Osteoblast (primary cell): ENCODE results near the gene COL4A2. TPM values are rescaled to one million over a fixed set of nuclear protein-coding genes. Genes with fewer than 3 reads are reported as not detected.
A peak's percentile ranks its signal among the peaks of the same experiment; 100 is the strongest.

Experiments used
- DNase-seq: peaks from one replicate; pipeline ENCODE4 v3.0.0; 2011; ENCODE audit warnings: low spot score, mixed read lengths; ENCODE audit not compliant: insufficient read length; ENCODE audit errors: missing footprints
- H2AFZ ChIP-seq: 2 replicates; pipeline ENCODE4 v1.6.0; 2011; ENCODE audit warnings: mild to moderate bottlenecking, low read length
- H3K27ac ChIP-seq: 2 replicates; pipeline ENCODE4 v1.5.1; 2011; ENCODE audit warnings: mild to moderate bottlenecking, low read depth, low read length, moderate library complexity
- H3K27me3 ChIP-seq: 2 replicates; pipeline ENCODE4 v1.6.0; 2012; ENCODE audit warnings: mild to moderate bottlenecking, control low read depth, inconsistent platforms, low read length, moderate library complexity; ENCODE audit not compliant: insufficient read depth
- H3K36me3 ChIP-seq: 2 replicates; pipeline ENCODE4 v1.5.1; 2011; ENCODE audit warnings: mild to moderate bottlenecking, low read length, control low read depth, moderate library complexity; ENCODE audit not compliant: insufficient read depth
- H3K4me1 ChIP-seq: 2 replicates; pipeline ENCODE4 v1.5.1; 2011; ENCODE audit warnings: mild to moderate bottlenecking, low read length, control low read depth, moderate library complexity; ENCODE audit not compliant: insufficient read depth
- H3K4me2 ChIP-seq: 2 replicates; pipeline ENCODE4 v1.6.0; 2011; ENCODE audit warnings: mild to moderate bottlenecking, low read length; ENCODE audit not compliant: insufficient read depth
- H3K4me3 ChIP-seq: fragments of 200-600 bp; sonication (generic); 3 replicates; pipeline ENCODE4 v1.5.1; 2012; ENCODE audit warnings: mild to moderate bottlenecking, low read length, inconsistent platforms; ENCODE audit not compliant: insufficient read depth
- H3K79me2 ChIP-seq: 2 replicates; pipeline ENCODE4 v1.6.0; 2012; ENCODE audit warnings: mild to moderate bottlenecking, low read length, control low read depth, inconsistent platforms; ENCODE audit not compliant: insufficient read depth
- H3K9me3 ChIP-seq: 2 replicates; pipeline ENCODE4 v1.5.1; 2011; ENCODE audit warnings: low read depth, low read length, control low read depth
- H4K20me1 ChIP-seq: 2 replicates; pipeline ENCODE4 v1.6.0; 2012; ENCODE audit warnings: mild to moderate bottlenecking, low read length, control low read depth; ENCODE audit not compliant: insufficient read depth
- CTCF ChIP-seq: IDR thresholded peaks from 2 replicates; pipeline ENCODE4 v1.5.1; 2011; ENCODE audit warnings: mild to moderate bottlenecking, low read depth, low read length, moderate library complexity; ENCODE audit errors: extremely low read depth
- total RNA-seq: library from RNA; depleted of rRNA; stranded (reverse); fragments of >200 nt; gene quantifications from 2 replicates; pipeline ENCODE4 v1.2.3, GENCODE V29; 2012

The COL4A2 gene
- total RNA-seq, 1 donor = 267 TPM

GRCh38 chr13:110272227-110272626 lies 34.9 kb upstream of the COL4A2 start:
- no peak overlapping the region for H3K4me2 ChIP-seq
- H3K4me1 ChIP-seq = no peaks in the 10 kb centered on the region
- H3K79me2 ChIP-seq = peaks cover 86% of the 10 kb centered on the region

GRCh38 chr13:110272651-110273050 lies 34.4 kb upstream of the COL4A2 start:
- no peaks in the 10 kb centered on the region for H3K27me3 ChIP-seq
- peaks cover 37% of the 10 kb centered on the region for H3K36me3 ChIP-seq
- no peak overlapping the region for H3K4me3 ChIP-seq
- DNase-seq = no peak
- H3K27ac ChIP-seq = no peak overlapping the region
- H2AFZ ChIP-seq = no peak overlapping the region
- H3K9me3 ChIP-seq = no peaks in the 10 kb centered on the region
- H3K79me2 ChIP-seq = peaks cover 88% of the 10 kb centered on the region
- peaks cover 62% of the 10 kb centered on the region for H4K20me1 ChIP-seq
- H3K4me2 ChIP-seq = no peak overlapping the region
- TF ChIP-seq CTCF = no peak
- no peaks in the 10 kb centered on the region for H3K4me1 ChIP-seq

More at GRCh38 chr13:110272227-110272626, 34.9 kb upstream of the COL4A2 start:
- peaks cover 60% of the 10 kb centered on the region for H4K20me1 ChIP-seq
- peaks cover 39% of the 10 kb centered on the region for H3K36me3 ChIP-seq
- no peak for TF ChIP-seq CTCF
- no peak overlapping the region for H3K27ac ChIP-seq
- H3K27me3 ChIP-seq = no peaks in the 10 kb centered on the region
- DNase-seq = no peak
- H2AFZ ChIP-seq = no peak overlapping the region
- H3K4me3 ChIP-seq = no peak overlapping the region
- H3K9me3 ChIP-seq = no peaks in the 10 kb centered on the region

DNA sequence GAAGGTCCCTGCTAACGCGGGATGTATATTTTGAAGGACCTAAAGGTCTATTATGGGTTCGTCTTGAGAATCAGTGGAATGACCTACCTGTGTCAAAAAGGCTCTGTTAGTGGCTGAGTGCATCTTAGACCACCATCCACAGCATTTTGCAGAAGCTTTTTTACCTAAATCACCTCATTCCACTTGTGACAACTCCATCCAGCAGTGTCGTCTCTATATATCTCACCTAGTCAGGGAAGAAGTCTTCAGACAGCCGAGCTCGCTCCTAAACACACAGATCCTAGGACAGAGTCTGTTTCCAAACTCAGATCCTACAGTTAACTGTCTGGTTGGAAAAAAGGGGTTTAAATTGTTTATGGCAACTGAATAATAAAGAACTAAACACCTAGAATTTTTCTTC lies 33.8 kb upstream of the COL4A2 start:
- Histone ChIP-seq H3K27ac (no peak overlapping the region), H3K4me2 (no peak overlapping the region), H2AFZ (no peak overlapping the region), H3K9me3 (no peaks in the 10 kb centered on the region), H3K27me3 (no peaks in the 10 kb centered on the region), H4K20me1 (peaks cover 64% of the 10 kb centered on the region), H3K79me2 (peaks cover 90% of the 10 kb centered on the region), H3K4me3 (no peak overlapping the region), H3K4me1 (no peaks in the 10 kb centered on the region), H3K36me3 (peaks cover 37% of the 10 kb centered on the region)
- DNase-seq = no peak
- TF ChIP-seq CTCF = no peak

GRCh38 chr13:110274687-110275086 lies 32.4 kb upstream of the COL4A2 start:
- no peaks in the 10 kb centered on the region for H3K4me1 ChIP-seq
- peaks cover 90% of the 10 kb centered on the region for H3K79me2 ChIP-seq
- peaks cover 62% of the 10 kb centered on the region for H4K20me1 ChIP-seq
- no peak overlapping the region for H3K4me2 ChIP-seq
- H3K9me3 ChIP-seq = no peaks in the 10 kb centered on the region
- no peaks in the 10 kb centered on the region for H3K27me3 ChIP-seq
- H3K4me3 ChIP-seq = no peak overlapping the region
- peaks cover 38% of the 10 kb centered on the region for H3K36me3 ChIP-seq
- H3K27ac ChIP-seq = no peak overlapping the region
- no peak overlapping the region for H2AFZ ChIP-seq
- DNase-seq = no peak
- peak; percentile 39 for TF ChIP-seq CTCF
